PC-3 (cell line): Measurements from ENCODE around the gene MPPED2. TPM values are rescaled to one million over a fixed set of nuclear protein-coding genes. Genes with fewer than 3 reads are reported as not detected.

Experiments
- ATAC-seq: fragments of 200-7000 bp; cut with Tn5 transposase; 2 replicates; pipeline ENCODE4 v1.9.1; 2020; ENCODE audit warnings: mild to moderate bottlenecking, moderate library complexity
- BruUV-seq: library from RNA; stranded (reverse); fragments of 400-500 nt; replicated peaks from 2 replicates; lab custom pipeline; 2021; lab: Mats Ljungman, UMichigan
- CTCF ChIA-PET: fragments of 300-600 bp; sonication (Branson Sonifier 250); formaldehyde crosslinking; loops from one replicate; lab custom pipeline; 2022; ENCODE audit warnings: antibody characterized with exemption; lab: Charles Lee
- POLR2A ChIA-PET: fragments of 300-600 bp; sonication (Branson Sonifier 250); formaldehyde crosslinking; loops from one replicate; lab custom pipeline; 2022; ENCODE audit warnings: antibody characterized with exemption; ENCODE audit not compliant: unreplicated experiment; lab: Charles Lee
- DNase-seq: peaks from one replicate; pipeline ENCODE4 v3.0.0-alpha.2; 2015
- H2AFZ ChIP-seq: fragments of 300-600 bp; sonication (generic); 2 replicates; pipeline ENCODE4 v1.6.0; 2016; ENCODE audit warnings: antibody characterized with exemption, low read length
- H3F3A ChIP-seq: fragments of 300-600 bp; sonication (generic); one replicate; pipeline ENCODE4 v1.6.0; 2017; ENCODE audit warnings: antibody characterized with exemption, low read length, control low read depth, mild to moderate bottlenecking; ENCODE audit not compliant: unreplicated experiment
- H3K27ac ChIP-seq: fragments of 300-600 bp; sonication (generic); 2 replicates; pipeline ENCODE4 v1.5.1; 2016; ENCODE audit warnings: mild to moderate bottlenecking, low read length
- H3K27me3 ChIP-seq: fragments of 300-600 bp; sonication (generic); 2 replicates; pipeline ENCODE4 v1.6.1; 2016; ENCODE audit warnings: low read length, mixed read lengths
- H3K36me3 ChIP-seq: fragments of 300-600 bp; sonication (generic); 2 replicates; pipeline ENCODE4 v1.6.1; 2016; ENCODE audit warnings: low read depth, mixed run types, low read length, mixed read lengths
- H3K4me1 ChIP-seq: fragments of 300-600 bp; sonication (generic); 2 replicates; pipeline ENCODE4 v1.5.1; 2016; ENCODE audit warnings: low read length; ENCODE audit not compliant: insufficient read depth
- H3K4me2 ChIP-seq: fragments of 300-600 bp; sonication (generic); 2 replicates; pipeline ENCODE4 v1.6.0; 2016; ENCODE audit warnings: low read length
- H3K4me3 ChIP-seq: fragments of 300-600 bp; sonication (generic); 2 replicates; pipeline ENCODE4 v1.5.1; 2016; ENCODE audit warnings: mild to moderate bottlenecking, low read length, mixed read lengths
- H3K79me2 ChIP-seq: fragments of 300-600 bp; sonication (generic); 2 replicates; pipeline ENCODE4 v1.6.1; 2017; ENCODE audit warnings: low read length, mixed read lengths
- H3K9ac ChIP-seq: fragments of 300-600 bp; sonication (generic); 2 replicates; pipeline ENCODE4 v1.6.0; 2016; ENCODE audit warnings: mild to moderate bottlenecking, low read length
- H3K9me2 ChIP-seq: fragments of 300-600 bp; sonication (generic); replicated peaks from 2 replicates; pipeline ENCODE4 v1.6.1; 2016; ENCODE audit warnings: mixed run types, low read length, mixed read lengths
- H3K9me3 ChIP-seq: fragments of 300-600 bp; sonication (generic); 2 replicates; pipeline ENCODE4 v1.6.1; 2016; ENCODE audit warnings: low read length, mixed read lengths
- H4K20me1 ChIP-seq: fragments of 300-600 bp; sonication (generic); 2 replicates; pipeline ENCODE4 v1.6.1; 2016; ENCODE audit warnings: low read length, mixed read lengths
- EZH2 ChIP-seq: fragments of 300-600 bp; sonication (generic); IDR thresholded peaks from one replicate; pipeline ENCODE4 v1.6.1; 2017; ENCODE audit warnings: antibody characterized with exemption, mild to moderate bottlenecking, low read length; ENCODE audit not compliant: unreplicated experiment
- EZH2phosphoT487 ChIP-seq: fragments of 300-600 bp; sonication (generic); IDR thresholded peaks from 2 replicates; pipeline ENCODE4 v1.6.1; 2018; ENCODE audit warnings: mild to moderate bottlenecking, antibody characterized with exemption, low read length, borderline replicate concordance
- intact Hi-C: fragments of 100-400 bp; cut with micrococcal nuclease; formaldehyde crosslinking; loops from 2 replicates; pipeline ENCODE4 v1.9.0; 2023
- total RNA-seq: library from RNA; depleted of rRNA; stranded (reverse); fragments of >200 nt; gene quantifications from 2 replicates; pipeline ENCODE4 v1.2.3, GENCODE V29; 2014
- TF ChIP-seq, protein P1 (sequence below): fragments of 300-600 bp; sonication (generic); conservative IDR thresholded peaks from 2 replicates; pipeline ENCODE4 v1.5.1; 2017; ENCODE audit warnings: antibody characterized with exemption, low read depth, mild to moderate bottlenecking, low read length

MPPED2 gene
- total RNA-seq, 1 experiment from 2014 or later: not detected

DNA sequence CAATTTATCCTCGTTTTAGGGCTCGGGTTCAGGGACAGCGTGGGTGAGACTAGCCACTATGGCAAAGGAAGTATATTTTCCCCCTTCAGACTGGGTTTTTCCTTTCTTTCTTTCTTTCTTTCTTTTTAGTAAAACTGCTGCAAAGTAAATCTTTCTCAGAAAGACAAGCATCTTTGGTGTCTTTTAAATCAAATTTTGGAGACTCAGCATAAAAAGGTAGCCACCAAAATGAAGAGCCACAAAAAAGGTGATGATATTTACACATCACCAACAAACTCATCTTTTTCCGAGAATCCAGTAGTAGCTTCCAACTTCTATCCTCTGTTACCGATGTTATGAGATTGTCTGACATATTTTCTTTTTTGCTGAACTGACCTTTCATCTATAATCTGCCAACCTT, 88.6 kb downstream of the MPPED2 start:
- H3K36me3 ChIP-seq: no peaks in the 10 kb centered on the region
- H3K27me3 ChIP-seq: peaks cover 14% of the 10 kb centered on the region
- DNase-seq (no peak), ATAC-seq (no peak)
- no TSS peak for BruUV-seq
- no peaks in the 10 kb centered on the region for H4K20me1 ChIP-seq
- no peaks in the 10 kb centered on the region for H3K9me2 ChIP-seq
- no peaks in the 10 kb centered on the region for H3F3A ChIP-seq
- CTCF ChIA-PET: no interaction called here
- H3K4me3 ChIP-seq: no peak overlapping the region
- H3K9ac ChIP-seq: no peak overlapping the region
- TF ChIP-seq, protein P1, sequence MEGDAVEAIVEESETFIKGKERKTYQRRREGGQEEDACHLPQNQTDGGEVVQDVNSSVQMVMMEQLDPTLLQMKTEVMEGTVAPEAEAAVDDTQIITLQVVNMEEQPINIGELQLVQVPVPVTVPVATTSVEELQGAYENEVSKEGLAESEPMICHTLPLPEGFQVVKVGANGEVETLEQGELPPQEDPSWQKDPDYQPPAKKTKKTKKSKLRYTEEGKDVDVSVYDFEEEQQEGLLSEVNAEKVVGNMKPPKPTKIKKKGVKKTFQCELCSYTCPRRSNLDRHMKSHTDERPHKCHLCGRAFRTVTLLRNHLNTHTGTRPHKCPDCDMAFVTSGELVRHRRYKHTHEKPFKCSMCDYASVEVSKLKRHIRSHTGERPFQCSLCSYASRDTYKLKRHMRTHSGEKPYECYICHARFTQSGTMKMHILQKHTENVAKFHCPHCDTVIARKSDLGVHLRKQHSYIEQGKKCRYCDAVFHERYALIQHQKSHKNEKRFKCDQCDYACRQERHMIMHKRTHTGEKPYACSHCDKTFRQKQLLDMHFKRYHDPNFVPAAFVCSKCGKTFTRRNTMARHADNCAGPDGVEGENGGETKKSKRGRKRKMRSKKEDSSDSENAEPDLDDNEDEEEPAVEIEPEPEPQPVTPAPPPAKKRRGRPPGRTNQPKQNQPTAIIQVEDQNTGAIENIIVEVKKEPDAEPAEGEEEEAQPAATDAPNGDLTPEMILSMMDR: no peak
- TF ChIP-seq EZH2 (no peak), EZH2phosphoT487 (no peak)
- no peak overlapping the region for H3K27ac ChIP-seq
- POLR2A ChIA-PET: no interaction called here
- no peak overlapping the region for H3K4me2 ChIP-seq
- intact Hi-C loops: no loop called here
- H2AFZ ChIP-seq: no peak overlapping the region
- no peaks in the 10 kb centered on the region for H3K79me2 ChIP-seq
- no peaks in the 10 kb centered on the region for H3K9me3 ChIP-seq
- H3K4me1 ChIP-seq: no peaks in the 10 kb centered on the region

DNA sequence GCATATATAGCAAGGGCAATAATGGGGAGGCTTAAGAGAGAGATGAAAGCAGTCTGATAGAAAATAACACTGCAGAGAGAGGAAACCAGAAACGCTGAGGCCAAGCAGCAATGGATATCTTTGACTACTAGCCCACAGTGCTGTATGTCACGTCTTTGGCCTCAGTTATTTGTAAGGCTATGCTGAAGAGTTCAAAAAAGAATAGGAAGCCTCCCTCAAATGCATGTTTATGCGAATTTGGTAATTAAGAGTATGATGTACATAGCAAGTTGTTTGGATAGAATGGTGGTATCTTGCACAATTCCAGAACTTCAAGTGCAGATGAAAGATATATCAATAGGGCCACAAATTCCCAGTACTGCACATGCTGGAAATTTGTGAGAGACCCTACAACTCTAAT, 89.2 kb downstream of the MPPED2 start:
- intact Hi-C loops: no loop called here
- Histone ChIP-seq H3K79me2 (no peaks in the 10 kb centered on the region), H4K20me1 (no peaks in the 10 kb centered on the region), H3K27ac (no peak overlapping the region), H3K9me3 (no peaks in the 10 kb centered on the region), H3F3A (no peaks in the 10 kb centered on the region), H3K4me1 (no peaks in the 10 kb centered on the region), H2AFZ (no peak overlapping the region), H3K4me2 (no peak overlapping the region), H3K9ac (no peak overlapping the region), H3K4me3 (no peak overlapping the region), H3K36me3 (no peaks in the 10 kb centered on the region), H3K9me2 (no peaks in the 10 kb centered on the region), H3K27me3 (peaks cover 14% of the 10 kb centered on the region)
- ATAC-seq: no peak
- BruUV-seq: no TSS peak
- ChIA-PET POLR2A (no interaction called here), CTCF (no interaction called here)
- no peak for DNase-seq
- TF ChIP-seq, protein P1: no peak
- TF ChIP-seq EZH2: no peak
- TF ChIP-seq EZH2phosphoT487: no peak

DNA sequence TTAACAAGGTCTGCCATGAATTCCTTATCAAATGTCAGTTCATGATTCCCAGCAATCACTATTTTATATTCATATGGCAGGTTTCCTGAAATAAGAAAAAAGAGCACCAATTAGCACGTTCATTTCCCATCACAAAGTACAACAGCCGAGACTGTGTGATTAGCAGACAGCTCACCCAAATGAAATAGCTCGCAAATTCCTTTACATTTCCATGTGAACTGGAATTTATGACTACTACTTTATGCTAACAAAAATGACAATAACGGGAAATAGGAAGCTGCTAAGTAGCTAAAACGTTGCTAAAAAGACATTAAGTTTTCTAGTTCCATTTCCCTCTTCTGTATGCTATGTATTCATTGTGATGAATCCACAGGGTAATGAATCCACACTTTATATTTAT, 90.7 kb downstream of the MPPED2 start:
- no peak for ATAC-seq
- no peaks in the 10 kb centered on the region for H3K36me3 ChIP-seq
- no peaks in the 10 kb centered on the region for H4K20me1 ChIP-seq
- no peak overlapping the region for H3K4me2 ChIP-seq
- no peak overlapping the region for H2AFZ ChIP-seq
- TF ChIP-seq, protein P1: no peak
- TF ChIP-seq EZH2phosphoT487 (no peak), EZH2 (no peak)
- H3F3A ChIP-seq: no peaks in the 10 kb centered on the region
- ChIA-PET CTCF (no interaction called here), POLR2A (interaction anchor here (0.6 kb wide), 1 partner anchor 1550 kb away, joined by 4 read pairs; no protein-coding TSS in a partner anchor)
- no peak overlapping the region for H3K4me3 ChIP-seq
- H3K4me1 ChIP-seq: no peaks in the 10 kb centered on the region
- DNase-seq: no peak
- no peak overlapping the region for H3K27ac ChIP-seq
- H3K9me3 ChIP-seq: no peaks in the 10 kb centered on the region
- no peaks in the 10 kb centered on the region for H3K9me2 ChIP-seq
- H3K27me3 ChIP-seq: peaks cover 14% of the 10 kb centered on the region
- intact Hi-C loops: no loop called here
- H3K79me2 ChIP-seq: no peaks in the 10 kb centered on the region
- H3K9ac ChIP-seq: no peak overlapping the region
- no TSS peak for BruUV-seq
